Uterus (tissue), 2 donors: Measurements from ENCODE around the gene UBE2J1.

Experiments used
- POLR2A ChIP-seq, 2 donors: fragments of 450-650 bp; IDR thresholded peaks; one replicate each; pipeline ENCODE4 v1.6.1; 2016; ENCODE audit warnings: antibody characterized with exemption in 2 of 2, mild to moderate bottlenecking in 1 of 2, moderate library complexity in 1 of 2
- TF ChIP-seq, protein P1 (sequence below), 4 experiments: fragments of 200-600 bp in 2 of 4; fragments of 450-650 bp in 2 of 4; sonication (generic) in 2 of 4; IDR thresholded peaks; one replicate each; pipeline ENCODE4 v1.5.1; 2016 to 2019; ENCODE audit warnings: antibody characterized with exemption in 4 of 4, mild to moderate bottlenecking in 2 of 4, moderate library complexity in 1 of 4

DNA sequence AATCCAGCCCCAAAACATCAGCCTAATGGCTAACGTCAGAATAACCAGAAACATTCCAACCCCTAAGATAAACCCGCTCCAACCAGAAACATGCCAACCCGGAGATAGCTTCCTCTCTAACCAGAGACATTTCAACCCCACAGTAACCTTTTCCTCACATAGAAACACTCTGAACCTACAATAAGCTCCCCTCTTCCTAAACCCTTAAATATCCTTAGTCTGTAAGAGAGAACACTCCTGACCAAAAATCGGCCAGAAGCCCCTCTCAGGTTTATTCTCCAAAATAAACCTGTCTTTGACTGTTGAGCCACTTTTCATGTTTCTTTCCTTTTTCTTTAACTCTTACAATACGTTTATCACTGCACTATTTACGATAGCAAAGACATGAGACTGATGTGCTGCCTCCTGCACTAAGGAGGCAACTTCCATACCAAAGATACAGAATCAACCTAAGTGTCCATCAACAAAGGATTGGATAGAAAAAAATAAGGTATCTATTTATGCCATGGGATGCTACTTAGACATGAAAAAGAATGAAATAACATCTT lies 32.4 kb downstream of the UBE2J1 start:
- TF ChIP-seq, protein P1, sequence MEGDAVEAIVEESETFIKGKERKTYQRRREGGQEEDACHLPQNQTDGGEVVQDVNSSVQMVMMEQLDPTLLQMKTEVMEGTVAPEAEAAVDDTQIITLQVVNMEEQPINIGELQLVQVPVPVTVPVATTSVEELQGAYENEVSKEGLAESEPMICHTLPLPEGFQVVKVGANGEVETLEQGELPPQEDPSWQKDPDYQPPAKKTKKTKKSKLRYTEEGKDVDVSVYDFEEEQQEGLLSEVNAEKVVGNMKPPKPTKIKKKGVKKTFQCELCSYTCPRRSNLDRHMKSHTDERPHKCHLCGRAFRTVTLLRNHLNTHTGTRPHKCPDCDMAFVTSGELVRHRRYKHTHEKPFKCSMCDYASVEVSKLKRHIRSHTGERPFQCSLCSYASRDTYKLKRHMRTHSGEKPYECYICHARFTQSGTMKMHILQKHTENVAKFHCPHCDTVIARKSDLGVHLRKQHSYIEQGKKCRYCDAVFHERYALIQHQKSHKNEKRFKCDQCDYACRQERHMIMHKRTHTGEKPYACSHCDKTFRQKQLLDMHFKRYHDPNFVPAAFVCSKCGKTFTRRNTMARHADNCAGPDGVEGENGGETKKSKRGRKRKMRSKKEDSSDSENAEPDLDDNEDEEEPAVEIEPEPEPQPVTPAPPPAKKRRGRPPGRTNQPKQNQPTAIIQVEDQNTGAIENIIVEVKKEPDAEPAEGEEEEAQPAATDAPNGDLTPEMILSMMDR (IDR thresholded peaks at IDR 0.05) = no peak
- TF ChIP-seq POLR2A (IDR thresholded peaks at IDR 0.05) = no peak
